ENCODE measurements around the gene LMLN. TPM values are rescaled to one million over a fixed set of nuclear protein-coding genes. Genes with fewer than 3 reads are reported as not detected.
A peak's percentile ranks its signal among the peaks of the same experiment; 100 is the strongest.

LMLN gene
- total and polyA plus RNA-seq, 2 of the 8 experiments (the other 6 are each of a cell fraction or from before 2014, with no cell fraction given), result 3.9 to 5.0 TPM

GRCh38 chr3:197949778-197950676, 10.0 kb upstream of the LMLN start, which contains the start of gene RPL35A (continued):
- TF ChIP-seq RXRA (IDR thresholded peaks at IDR 0.05; ENCODE audit: insufficient read depth, low read depth, low read length) (no peak), ASH2L (IDR thresholded peaks at IDR 0.05; ENCODE audit: low read length) (no peak), SIN3A (conservative IDR thresholded peaks at IDR 0.05 in 1 of 2, IDR thresholded peaks at IDR 0.05 in 1 of 2; ENCODE audit: low read depth in 1 of 2, low read length in 2 of 2) (peak; percentile 82 to 98), POLR2AphosphoS5 (IDR thresholded peaks at IDR 0.05; ENCODE audit: low read depth, low read length) (peak; percentile 93), BCL11A (IDR thresholded peaks at IDR 0.05; ENCODE audit: low read depth in 2 of 2, low read length in 2 of 2) (no peak), GTF2F1 (IDR thresholded peaks at IDR 0.05; ENCODE audit: borderline replicate concordance, low read depth, low read length) (peak; percentile 53; the same call in 1 of the 2 replicates), EZH2 (IDR thresholded peaks at IDR 0.05; ENCODE audit: low read depth, low read length, severe bottlenecking) (no peak), CREB1 (IDR thresholded peaks at IDR 0.05) (0 out of 2 replicates have a peak, but pooled peaks have one; percentile 5), SRF (IDR thresholded peaks at IDR 0.05; ENCODE audit: low read depth, low read length) (no peak), SP4 (IDR thresholded peaks at IDR 0.05; ENCODE audit: low read length) (peak; percentile 100), CBX5 (IDR thresholded peaks at IDR 0.05; ENCODE audit: low read depth, low read length) (no peak), RBBP5 (IDR thresholded peaks at IDR 0.05; ENCODE audit: borderline replicate concordance, low read depth, low read length) (no peak)
- TF ChIP-seq, protein P1, sequence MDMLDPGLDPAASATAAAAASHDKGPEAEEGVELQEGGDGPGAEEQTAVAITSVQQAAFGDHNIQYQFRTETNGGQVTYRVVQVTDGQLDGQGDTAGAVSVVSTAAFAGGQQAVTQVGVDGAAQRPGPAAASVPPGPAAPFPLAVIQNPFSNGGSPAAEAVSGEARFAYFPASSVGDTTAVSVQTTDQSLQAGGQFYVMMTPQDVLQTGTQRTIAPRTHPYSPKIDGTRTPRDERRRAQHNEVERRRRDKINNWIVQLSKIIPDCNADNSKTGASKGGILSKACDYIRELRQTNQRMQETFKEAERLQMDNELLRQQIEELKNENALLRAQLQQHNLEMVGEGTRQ (IDR thresholded peaks at IDR 0.05; ENCODE audit: low read length), result no peak

Measured in H1 (cell line).